ENCODE results near the gene C18orf54. TPM values are rescaled to one million over a fixed set of nuclear protein-coding genes. Genes with fewer than 3 reads are reported as not detected.
"Not testable (repeated sequence)": the region's sequence is repeated elsewhere in the genome, so short reads cannot be mapped to it uniquely, and the experiment has no call there.

The C18orf54 gene
- total and polyA plus RNA-seq, 2 experiments from 2014 or later = 0.84 to 2.5 TPM

- no peak overlapping the region for H3K27ac ChIP-seq
- no peaks in the 10 kb centered on the region for H3K4me1 ChIP-seq (ENCODE audit: low read depth)
- H3K36me3 ChIP-seq = peaks cover 13% of the 10 kb centered on the region
- DNase-seq (ENCODE audit: low read depth in 1 of 2, low spot score in 1 of 2) = no peak
- H3K27me3 ChIP-seq = no peaks in the 10 kb centered on the region
- H3K9me3 ChIP-seq (ENCODE audit: low read depth) = no peaks in the 10 kb centered on the region
- no peak for TF ChIP-seq CTCF (IDR thresholded peaks at IDR 0.05; ENCODE audit: low read depth, low read length)
- H3K4me3 ChIP-seq = no peak overlapping the region
These were observed 20.4 kb downstream of the C18orf54 start for GRCh38 chr18:54378057-54378456.

- Histone ChIP-seq H3K4me3 (no peak overlapping the region), H3K4me1 (ENCODE audit: low read depth) (no peaks in the 10 kb centered on the region), H3K27me3 (no peaks in the 10 kb centered on the region), H3K36me3 (peaks cover 5% of the 10 kb centered on the region), H3K9me3 (ENCODE audit: low read depth) (no peaks in the 10 kb centered on the region), H3K27ac (no peak overlapping the region)
- no peak for DNase-seq (ENCODE audit: low read depth in 1 of 2, low spot score in 1 of 2)
- no peak for TF ChIP-seq CTCF (IDR thresholded peaks at IDR 0.05; ENCODE audit: low read depth, low read length)
These were observed 23.9 kb downstream of the C18orf54 start for GRCh38 chr18:54381640-54382039.

GRCh38 chr18:54382076-54382475 lies 24.4 kb downstream of the C18orf54 start:
- Histone ChIP-seq H3K4me1 (ENCODE audit: low read depth) (no peaks in the 10 kb centered on the region), H3K27me3 (no peaks in the 10 kb centered on the region), H3K4me3 (no peak overlapping the region), H3K9me3 (ENCODE audit: low read depth) (no peaks in the 10 kb centered on the region), H3K27ac (no peak overlapping the region), H3K36me3 (peaks cover 5% of the 10 kb centered on the region)
- DNase-seq (ENCODE audit: low read depth in 1 of 2, low spot score in 1 of 2) = no peak
- no peak for TF ChIP-seq CTCF (IDR thresholded peaks at IDR 0.05; ENCODE audit: low read depth, low read length)

- H3K9me3 ChIP-seq (ENCODE audit: low read depth) = no peaks in the 10 kb centered on the region
- no peaks in the 10 kb centered on the region for H3K27me3 ChIP-seq
- TF ChIP-seq CTCF (IDR thresholded peaks at IDR 0.05; ENCODE audit: low read depth, low read length) = no peak
- DNase-seq (ENCODE audit: low read depth in 1 of 2, low spot score in 1 of 2) = no peak
- H3K27ac ChIP-seq = no peak overlapping the region
- no peaks in the 10 kb centered on the region for H3K4me1 ChIP-seq (ENCODE audit: low read depth)
- no peak overlapping the region for H3K4me3 ChIP-seq
- H3K36me3 ChIP-seq = peaks cover 5% of the 10 kb centered on the region
These were observed 25.1 kb downstream of the C18orf54 start for GRCh38 chr18:54382733-54383252.

- Histone ChIP-seq H3K27me3 (no peaks in the 10 kb centered on the region), H3K4me3 (no peak overlapping the region), H3K4me1 (ENCODE audit: low read depth) (no peaks in the 10 kb centered on the region), H3K27ac (no peak overlapping the region), H3K36me3 (no peaks in the 10 kb centered on the region), H3K9me3 (ENCODE audit: low read depth) (no peaks in the 10 kb centered on the region)
- no peak for DNase-seq (ENCODE audit: low read depth in 1 of 2, low spot score in 1 of 2)
- TF ChIP-seq CTCF (IDR thresholded peaks at IDR 0.05; ENCODE audit: low read depth, low read length) = no peak
These were observed 28.3 kb downstream of the C18orf54 start for GRCh38 chr18:54386043-54386442.

GRCh38 chr18:54386800-54387495 lies 29.2 kb downstream of the C18orf54 start:
- not testable (repeated sequence) for H3K27me3 ChIP-seq; H3K4me3 ChIP-seq; H3K9me3 ChIP-seq (ENCODE audit: low read depth); H3K4me1 ChIP-seq (ENCODE audit: low read depth); H3K27ac ChIP-seq; DNase-seq (ENCODE audit: low read depth in 1 of 2, low spot score in 1 of 2); H3K36me3 ChIP-seq

All from cardiac muscle cell (in vitro differentiated cells and primary cell).